GM19240 (cell line): ENCODE results near the gene HAUS8.
"Not testable (repeated sequence)": the region's sequence is repeated elsewhere in the genome, so short reads cannot be mapped to it uniquely, and the experiment has no call there.

Source experiments
- DNase-seq: peaks from one replicate; pipeline ENCODE4 v3.0.0; 2011; ENCODE audit warnings: low spot score; ENCODE audit not compliant: insufficient read length

HAUS8 gene

DNA sequence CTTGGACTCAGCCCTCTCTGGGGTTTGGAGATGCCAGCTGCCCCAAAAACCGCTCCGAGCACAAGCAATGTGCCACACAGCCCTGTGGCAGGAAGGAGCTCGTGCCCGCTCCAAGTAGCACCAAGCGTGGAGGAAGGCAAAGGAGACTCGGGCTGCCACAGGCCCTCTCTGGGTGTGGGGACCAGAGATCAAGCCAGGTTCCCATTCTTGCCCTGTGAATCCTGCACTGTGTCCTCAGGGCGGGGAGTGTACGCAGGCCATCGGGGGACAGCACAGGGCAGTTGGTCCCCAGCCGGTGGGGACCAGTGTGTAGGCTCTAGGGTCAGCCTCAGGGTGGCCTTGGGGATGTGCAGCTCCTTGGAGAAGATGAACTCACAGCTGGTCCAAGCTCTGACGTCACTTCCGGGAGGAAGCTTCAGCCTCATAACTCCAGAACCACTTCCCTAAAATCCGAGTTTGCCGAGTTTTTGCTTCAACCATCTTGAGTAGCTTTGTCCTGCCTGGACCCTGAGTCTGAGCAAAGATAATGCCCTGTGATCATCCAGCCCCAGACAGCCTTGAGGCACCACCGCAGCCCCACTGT lies 39.3 kb downstream of the HAUS8 start:
- no peak for DNase-seq

GRCh38 chr19:17031741-17032140 lies 43.5 kb downstream of the HAUS8 start:
- no peak for DNase-seq

DNA sequence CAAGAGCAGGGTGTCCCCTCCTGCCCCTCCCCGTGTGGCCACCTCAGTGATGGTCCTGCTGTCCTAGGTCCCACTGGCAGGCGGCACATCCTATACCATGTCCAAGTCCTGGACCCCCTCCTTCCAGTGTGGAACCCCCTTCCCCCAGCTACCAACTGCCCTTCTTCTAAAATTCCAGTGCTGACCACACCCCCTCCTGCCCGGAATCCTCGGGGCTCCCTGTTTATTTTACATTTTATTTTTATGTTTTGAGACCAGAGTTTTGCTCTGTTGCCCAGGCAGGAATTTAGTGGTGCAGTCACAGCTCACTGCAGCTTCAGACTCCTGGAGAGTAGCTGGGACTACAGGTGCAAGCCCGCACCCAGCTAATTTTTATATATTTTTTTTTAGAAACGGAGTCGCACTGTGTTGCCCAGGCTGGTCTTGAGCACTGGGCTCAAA lies 47.7 kb downstream of the HAUS8 start:
- no peak for DNase-seq

GRCh38 chr19:17026706-17027534 lies 48.3 kb downstream of the HAUS8 start, which contains the start of gene CPAMD8:
Gene CPAMD8, minus strand, starts transcription at chr19:17026810. Its CDS starts 168 bp downstream, at chr19:17026642.
- no peak for DNase-seq

- DNase-seq, result no peak
These were observed 49.1 kb downstream of the HAUS8 start for GRCh38 chr19:17025991-17026658.

- DNase-seq, result no peak
These were observed 49.9 kb downstream of the HAUS8 start for GRCh38 chr19:17025361-17025760.

DNA sequence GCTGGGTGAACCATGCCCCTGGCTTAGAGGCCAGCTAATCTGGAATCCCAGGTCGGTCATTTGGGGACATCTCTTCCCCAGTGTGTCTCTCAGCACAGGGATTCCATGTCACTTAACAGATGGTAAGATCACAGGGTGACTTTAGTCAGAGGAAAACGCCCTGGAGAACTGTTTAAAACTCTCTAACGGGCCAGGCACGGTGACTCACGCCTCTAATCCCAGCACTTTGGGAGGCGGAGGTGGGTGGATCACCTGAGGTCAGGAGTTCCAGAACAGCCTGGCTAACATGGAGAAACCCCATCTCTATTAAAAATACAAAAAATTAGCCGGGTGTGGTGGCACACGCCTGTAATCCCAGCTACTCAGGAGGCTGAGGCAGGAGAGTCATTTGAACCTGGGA lies 50.3 kb downstream of the HAUS8 start:
- not testable (repeated sequence) for DNase-seq

GRCh38 chr19:17023805-17024204 lies 51.4 kb downstream of the HAUS8 start:
- no peak for DNase-seq

DNA sequence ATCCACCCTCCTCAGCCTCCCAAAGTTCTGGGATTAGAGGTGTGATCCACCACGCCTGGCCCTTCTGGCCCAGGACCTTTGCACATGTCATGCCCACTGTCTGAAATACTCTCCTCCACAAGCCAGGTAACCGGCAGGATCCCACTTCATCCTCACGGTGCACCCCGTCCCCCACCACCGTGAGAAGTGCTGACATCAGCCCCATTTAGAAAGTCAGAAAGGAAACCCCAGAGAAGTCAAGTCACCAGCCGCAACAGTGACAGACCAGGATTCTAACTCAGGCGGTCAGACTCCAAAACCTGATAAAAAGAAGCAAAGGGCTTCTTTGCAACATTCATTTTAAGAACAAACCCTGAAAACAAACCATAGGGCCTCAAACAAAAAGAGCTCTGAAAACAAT lies 52.5 kb downstream of the HAUS8 start:
- no peak for DNase-seq

DNA sequence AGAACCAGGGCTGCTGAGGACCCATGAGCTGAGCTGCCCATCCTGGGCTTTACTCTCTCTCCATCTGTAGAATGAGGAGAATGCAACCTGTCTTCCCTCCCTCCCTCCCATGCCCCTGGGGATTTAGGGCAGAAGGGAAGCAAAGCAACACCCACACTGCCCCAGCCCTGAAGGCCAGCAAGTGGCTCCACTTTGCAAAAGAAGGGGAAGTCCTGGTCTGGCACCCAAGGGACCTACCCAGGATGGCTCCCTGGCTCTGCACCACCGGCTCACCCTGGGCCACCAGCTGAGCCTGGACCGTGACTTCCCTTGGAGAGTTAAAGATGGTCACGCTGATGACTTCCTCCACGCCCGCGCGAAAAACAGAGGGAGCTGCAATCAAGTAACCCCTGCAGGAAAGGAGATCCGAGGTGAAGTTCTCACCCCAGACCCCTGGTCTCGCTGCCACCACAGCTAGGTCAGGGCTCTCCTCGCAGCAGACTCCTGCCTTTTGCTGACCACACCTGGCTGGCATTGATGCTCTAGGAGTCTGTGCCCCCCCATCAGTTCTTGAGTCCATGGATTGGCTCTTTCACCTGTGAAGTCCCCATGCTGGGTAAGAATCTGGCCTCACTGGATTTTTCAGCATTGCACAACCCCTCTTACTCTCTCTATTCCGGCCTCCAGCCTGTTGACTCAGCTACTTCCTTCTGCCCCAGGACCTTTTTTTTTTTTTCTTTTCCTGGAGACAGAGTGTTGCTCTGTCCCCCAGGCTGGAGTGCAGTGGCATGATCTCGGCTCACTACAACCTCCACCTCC lies 53.3 kb downstream of the HAUS8 start:
- no peak for DNase-seq

DNA sequence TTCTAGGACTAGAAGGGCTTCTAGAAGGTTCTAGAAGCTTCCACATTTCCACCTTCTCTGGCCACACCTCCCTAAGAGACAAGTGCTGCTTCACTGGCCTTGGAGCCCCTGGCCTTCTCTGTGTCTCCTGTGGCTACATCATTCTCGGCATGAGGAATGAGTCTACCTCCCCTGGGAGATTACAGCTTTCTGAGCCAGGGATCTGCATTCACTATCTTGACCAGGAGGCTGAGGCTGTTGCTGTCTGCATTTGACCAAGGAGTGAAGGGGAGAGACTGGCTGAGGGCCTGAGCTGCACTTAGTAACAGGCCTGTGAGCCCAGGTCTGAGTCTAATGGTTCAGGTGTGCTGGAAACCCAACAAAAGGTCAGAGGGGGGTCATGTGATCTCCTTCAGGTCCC lies 53.9 kb downstream of the HAUS8 start:
- no peak for DNase-seq

- DNase-seq, result no peak
These were observed 54.4 kb downstream of the HAUS8 start for GRCh38 chr19:17020823-17021222.

GRCh38 chr19:17020385-17020784 lies 54.9 kb downstream of the HAUS8 start:
- DNase-seq, result no peak

DNA sequence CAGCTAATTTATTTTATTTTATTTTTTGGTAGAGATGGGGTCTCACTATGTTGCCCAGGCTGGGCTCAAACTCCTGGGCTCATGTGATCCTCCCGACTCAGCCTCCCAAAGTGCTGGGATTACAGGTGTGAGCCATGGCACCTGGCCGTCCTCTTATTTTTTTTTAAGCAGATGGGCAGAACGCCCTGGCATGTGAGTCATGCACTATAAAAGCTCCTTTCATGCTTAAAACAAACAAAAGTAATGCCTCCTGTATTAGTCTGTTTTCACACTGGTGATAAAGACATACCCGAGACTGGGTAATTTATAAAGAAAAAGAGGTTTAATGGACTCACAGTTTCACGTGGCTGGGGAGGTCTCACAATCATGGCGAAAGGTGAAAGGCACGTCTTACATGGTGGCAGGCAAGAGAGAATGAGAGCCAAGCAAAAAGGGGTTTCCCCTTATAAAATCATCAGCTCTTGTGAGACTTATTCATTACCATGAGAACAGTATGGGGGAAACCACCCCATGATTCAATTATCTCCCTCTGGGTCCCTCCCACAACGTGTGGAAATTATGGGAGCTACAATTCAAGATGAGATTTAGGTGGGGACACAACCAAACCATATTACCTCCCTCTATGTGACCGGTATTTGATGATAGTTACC lies 60.9 kb downstream of the HAUS8 start:
- DNase-seq, result not testable (repeated sequence)

DNA sequence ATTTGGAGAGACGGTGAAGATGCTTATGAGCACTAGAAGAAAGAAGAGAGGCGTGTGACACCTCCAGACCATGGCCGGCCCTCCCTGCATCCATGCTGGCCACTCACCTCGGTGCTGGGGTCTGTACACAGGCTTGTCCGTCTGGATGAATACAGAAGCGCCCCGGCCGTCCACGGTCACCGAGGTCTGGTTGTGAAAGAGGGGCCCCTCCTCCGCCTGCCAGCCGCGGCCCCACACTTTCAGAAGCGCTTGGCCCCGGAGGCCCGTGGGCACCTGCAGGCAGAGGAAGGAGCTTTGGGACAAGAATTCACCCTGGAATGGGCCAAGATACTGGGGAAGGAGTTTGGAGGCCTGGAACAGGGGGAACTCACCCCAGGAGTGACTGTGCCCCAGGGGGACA lies 63.8 kb downstream of the HAUS8 start:
- DNase-seq, result no peak

- DNase-seq, result no peak
These were observed 68.7 kb downstream of the HAUS8 start for GRCh38 chr19:17006579-17006978.

DNA sequence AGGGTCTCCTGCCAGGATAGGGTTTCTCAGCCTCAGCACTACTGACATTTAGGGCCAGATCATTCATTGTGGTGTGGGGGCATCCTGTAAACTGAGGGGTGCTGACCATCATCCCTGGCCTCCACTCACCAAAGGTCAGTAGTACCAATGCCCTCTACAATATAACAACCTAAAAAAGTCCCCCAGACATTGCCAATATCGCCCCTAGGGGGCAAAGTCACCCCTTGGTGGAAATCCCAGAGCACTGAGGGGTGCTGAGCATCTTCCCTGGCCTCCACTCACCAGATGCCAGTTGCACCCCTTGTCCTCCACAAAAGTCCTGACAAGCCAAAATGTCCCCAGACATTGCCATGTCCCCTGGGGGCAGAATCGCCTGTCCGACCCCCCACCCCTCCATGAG lies 70.3 kb downstream of the HAUS8 start:
- DNase-seq, result no peak

DNA sequence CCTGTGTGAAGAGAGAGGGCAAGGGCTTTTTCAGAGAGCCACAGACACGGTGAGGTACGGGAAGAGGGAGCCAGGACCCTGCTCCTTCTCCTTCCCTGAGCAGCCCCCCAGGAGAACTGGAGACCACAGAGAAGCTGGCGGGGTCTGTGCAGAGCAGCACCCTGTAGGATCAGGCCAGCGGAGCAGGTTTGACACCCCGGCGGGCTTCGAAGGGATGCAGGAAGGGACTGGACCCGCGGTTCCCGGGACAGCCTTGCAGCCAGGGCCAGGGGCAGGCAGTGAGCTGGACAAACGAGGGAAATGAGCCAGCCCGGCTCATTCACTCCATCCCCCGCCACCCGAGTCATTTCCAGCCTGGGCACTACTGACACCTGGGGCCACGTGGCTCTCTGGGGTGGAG lies 70.9 kb downstream of the HAUS8 start:
- DNase-seq, result no peak

DNA sequence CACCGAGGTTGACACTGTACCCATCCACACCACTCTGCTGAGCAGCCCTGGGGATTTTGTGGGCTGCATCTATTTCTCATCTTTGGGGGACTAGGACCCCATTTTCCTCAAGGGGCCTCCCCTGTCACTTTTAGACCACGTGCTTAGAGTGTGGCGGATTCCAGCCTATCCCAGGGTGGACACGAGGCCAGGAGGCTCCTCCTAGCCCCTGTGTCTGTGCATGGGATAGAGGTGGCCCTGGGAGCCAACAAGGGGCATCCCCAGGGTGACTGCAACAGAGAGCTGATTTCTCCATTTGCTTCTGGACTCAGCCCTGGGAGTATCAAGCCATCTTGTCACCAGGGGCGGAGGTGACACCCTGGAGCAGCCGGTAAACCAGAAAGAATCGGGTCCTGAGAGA lies 72.8 kb downstream of the HAUS8 start:
- DNase-seq, result no peak

DNA sequence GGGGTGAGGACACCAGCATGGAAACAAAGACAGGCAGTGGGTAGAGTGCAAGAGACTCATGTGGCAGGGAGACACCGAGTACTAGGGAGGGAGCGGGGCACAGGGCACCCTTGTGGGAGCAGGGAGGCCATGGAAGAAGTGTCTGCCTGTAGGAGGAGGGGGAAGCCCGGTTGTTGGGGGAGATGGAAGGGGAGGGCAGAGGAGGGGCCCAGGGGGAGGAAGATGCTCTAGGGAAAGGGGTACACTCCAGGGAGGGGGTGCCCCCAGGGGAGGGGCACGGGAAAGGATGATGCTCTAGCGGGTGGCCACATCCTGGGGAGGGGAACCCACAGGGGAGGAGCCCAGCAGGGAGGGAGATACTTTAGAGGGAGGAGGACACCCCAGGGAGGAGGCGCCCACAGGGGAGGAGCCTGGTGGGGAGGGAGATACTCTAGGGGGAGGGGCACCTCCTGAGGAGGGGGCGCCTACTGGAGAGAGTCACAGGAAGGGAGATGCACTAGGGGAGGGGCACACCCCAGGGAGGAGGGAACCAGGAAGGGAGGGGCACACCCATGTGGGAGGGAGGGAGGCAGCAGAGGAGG lies 73.6 kb downstream of the HAUS8 start:
- no peak for DNase-seq
